Measurements from ENCODE around the gene KRTAP10-1. TPM values are rescaled to one million over a fixed set of nuclear protein-coding genes. Genes with fewer than 3 reads are reported as not detected.

KRTAP10-1 gene
- total and polyA plus RNA-seq, 2 of the 13 experiments (the other 11 are each of a cell fraction or from before 2014, with no cell fraction given), result not detected

- no peaks in the 10 kb centered on the region; a peak in 1 of 5 replicates for H3K27me3 ChIP-seq (ENCODE audit: control insufficient read depth in 1 of 2, insufficient read depth in 2 of 2, low read length in 2 of 2)
- no peak overlapping the region for H3K9ac ChIP-seq (ENCODE audit: insufficient read depth, low read depth, low read length)
- DNase-seq (ENCODE audit: low spot score), result no peak
- ChIA-PET CTCF (ENCODE audit: low intra/inter-chr PET ratio, low total read pairs) (no interaction called here), POLR2A (no interaction called here)
- H3K4me2 ChIP-seq (ENCODE audit: low read depth, low read length), result no peak overlapping the region
- in situ Hi-C loops (cut with HindIII; ENCODE audit: extremely low pct_ligation_motif_present, low pct_unique_long_range_greater_than_20kb) (no loop called here), intact Hi-C loops (cut with micrococcal nuclease; ENCODE audit: unreplicated experiment) (no loop called here)
- FAIRE-seq, result no peak
- no TSS peak for BruUV-seq (replicated peaks)
- WGBS (ENCODE audit: low lambda C conversion rate), result 68% methylated on average over 7 of the region's 22 CpGs
- H3K4me1 ChIP-seq (ENCODE audit: insufficient read depth, low read length), result peaks cover 37% of the 10 kb centered on the region
- no peak overlapping the region for H3K27ac ChIP-seq (ENCODE audit: extremely low read length, insufficient read depth, low read length)
- no peaks in the 10 kb centered on the region for H3K36me3 ChIP-seq (replicated peaks in 1 of 2; ENCODE audit: control insufficient read depth in 1 of 2, insufficient read depth in 2 of 2, low read length in 2 of 2)
- H3K79me2 ChIP-seq (ENCODE audit: insufficient read depth, low read length), result no peaks in the 10 kb centered on the region
- H4K20me1 ChIP-seq (ENCODE audit: insufficient read depth, low read length), result no peaks in the 10 kb centered on the region
- H2AFZ ChIP-seq (ENCODE audit: low read length), result no peak overlapping the region
- no peak for TF ChIP-seq ZNF747 (CRISPR knock-in tag; IDR thresholded peaks at IDR 0.05; ENCODE audit: borderline replicate concordance)
- TF ChIP-seq FOSL2 (CRISPR knock-in tag; IDR thresholded peaks at IDR 0.05), result no peak
- peak; percentile 92 for TF ChIP-seq AGO1 (IDR thresholded peaks at IDR 0.05; ENCODE audit: low read depth, low read length, poor library complexity, severe bottlenecking)
- peak; percentile 2 for TF ChIP-seq HNRNPLL (IDR thresholded peaks at IDR 0.05; ENCODE audit: low read depth, low read length, poor library complexity, severe bottlenecking)
- TF ChIP-seq MYNN (CRISPR knock-in tag; IDR thresholded peaks at IDR 0.05; ENCODE audit: low read depth), result no peak
- no peak overlapping the region for H3K4me3 ChIP-seq (replicated peaks in 1 of 3; ENCODE audit: insufficient read depth in 1 of 3, low read depth in 2 of 3, low read length in 3 of 3)
- ATAC-seq, result no peak; the same call in 2 of the 3 replicates
- H3K9me3 ChIP-seq (ENCODE audit: low read length), result no peaks in the 10 kb centered on the region
These were observed 18.6 kb downstream of the KRTAP10-1 start for GRCh38 chr21:44521301-44521927.

GRCh38 chr21:44520326-44521300, 19.4 kb downstream of the KRTAP10-1 start:
- no peak for TF ChIP-seq TBX2 (CRISPR knock-in tag; IDR thresholded peaks at IDR 0.05; ENCODE audit: borderline replicate concordance)
- TF ChIP-seq ZNF687 (CRISPR knock-in tag; IDR thresholded peaks at IDR 0.05), result peak; percentile 10; the same call in 1 of the 2 replicates
- peak; percentile 28 for TF ChIP-seq AGO2 (optimal IDR thresholded peaks at IDR 0.05; ENCODE audit: low read depth, low read length)
- DNase-seq (ENCODE audit: low spot score), result no peak
- Histone ChIP-seq H3K4me1 (ENCODE audit: insufficient read depth, low read length) (peaks cover 37% of the 10 kb centered on the region), H3K4me3 (replicated peaks in 1 of 3; ENCODE audit: insufficient read depth in 1 of 3, low read depth in 2 of 3, low read length in 3 of 3) (no peak overlapping the region), H3K9ac (ENCODE audit: insufficient read depth, low read depth, low read length) (no peak overlapping the region), H3K27ac (ENCODE audit: extremely low read length, insufficient read depth, low read length) (no peak overlapping the region), H4K20me1 (ENCODE audit: insufficient read depth, low read length) (no peaks in the 10 kb centered on the region), H2AFZ (ENCODE audit: low read length) (no peak overlapping the region), H3K4me2 (ENCODE audit: low read depth, low read length) (no peak overlapping the region), H3K9me3 (ENCODE audit: low read length) (no peaks in the 10 kb centered on the region), H3K36me3 (replicated peaks in 1 of 2; ENCODE audit: control insufficient read depth in 1 of 2, insufficient read depth in 2 of 2, low read length in 2 of 2) (no peaks in the 10 kb centered on the region), H3K79me2 (ENCODE audit: insufficient read depth, low read length) (no peaks in the 10 kb centered on the region), H3K27me3 (ENCODE audit: control insufficient read depth in 1 of 2, insufficient read depth in 2 of 2, low read length in 2 of 2) (no peaks in the 10 kb centered on the region; a peak in 1 of 5 replicates)
- FAIRE-seq, result no peak
- CTCF ChIA-PET (ENCODE audit: low intra/inter-chr PET ratio, low total read pairs), result no interaction called here
- in situ Hi-C loops (cut with HindIII; ENCODE audit: extremely low pct_ligation_motif_present, low pct_unique_long_range_greater_than_20kb) (no loop called here), intact Hi-C loops (cut with micrococcal nuclease; ENCODE audit: unreplicated experiment) (no loop called here)
- WGBS (ENCODE audit: low lambda C conversion rate), result 84% methylated on average over 19 of the region's 31 CpGs
- ATAC-seq, result no peak
- POLR2A ChIA-PET, result no interaction called here
- BruUV-seq (replicated peaks), result no TSS peak

Measured in HepG2 (cell line).